Astrocyte of the spinal cord (primary cell): Measurements from ENCODE around the gene RASL12.

Source experiments
- DNase-seq: peaks from one replicate; pipeline ENCODE4 v3.0.0; 2011; ENCODE audit warnings: low read depth, low spot score
- H3K4me3 ChIP-seq: 2 replicates; pipeline ENCODE4 v1.5.1; 2011; ENCODE audit warnings: low read depth, mild to moderate bottlenecking, low read length, moderate library complexity
- CTCF ChIP-seq: IDR thresholded peaks from 2 replicates; pipeline ENCODE4 v1.5.1; 2012; ENCODE audit warnings: low read depth, mild to moderate bottlenecking, low read length, inconsistent platforms
- in situ Hi-C: cut with HindIII; loops from 2 replicates; pipeline ENCODE4 v1.10.0; 2017; ENCODE audit warnings: low sequenced_read_pairs

Gene RASL12

GRCh38 chr15:65067645-65068402 is at the start of gene RASL12:
TSS of gene RASL12 (minus strand) at chr15:65067991. CDS start at chr15:65067835, 156 bp downstream.
- no peak for DNase-seq
- in situ Hi-C loops: no loop called here
- no peak within 1 kb of the TSS for H3K4me3 ChIP-seq
- TF ChIP-seq CTCF: no peak

GRCh38 chr15:65115542-65115941 is 47.8 kb upstream of the RASL12 start:
- no peak for DNase-seq
- in situ Hi-C loops: no loop called here
- no peak overlapping the region for H3K4me3 ChIP-seq
- no peak for TF ChIP-seq CTCF

GRCh38 chr15:65115086-65115485 is 47.3 kb upstream of the RASL12 start, which contains the start of gene UBAP1L:
TSS of gene UBAP1L (minus strand) at chr15:65115200. CDS start at chr15:65106215, 8,985 bp downstream.
- DNase-seq: no peak
- TF ChIP-seq CTCF: no peak
- in situ Hi-C loops: no loop called here
- no peak within 1 kb of the TSS for H3K4me3 ChIP-seq

GRCh38 chr15:65110676-65111292 is 43.0 kb upstream of the RASL12 start:
- DNase-seq: peak; percentile 15
- in situ Hi-C loops: no loop called here
- H3K4me3 ChIP-seq: no peak overlapping the region
- TF ChIP-seq CTCF: no peak

- no peak overlapping the region for H3K4me3 ChIP-seq
- DNase-seq: no peak
- TF ChIP-seq CTCF: no peak
- in situ Hi-C loops: no loop called here
These were observed 38.3 kb upstream of the RASL12 start for GRCh38 chr15:65106011-65106590.

GRCh38 chr15:65105038-65105437 is 37.2 kb upstream of the RASL12 start:
- DNase-seq: no peak
- no peak overlapping the region for H3K4me3 ChIP-seq
- TF ChIP-seq CTCF: no peak
- in situ Hi-C loops: no loop called here
